HG03378 (cell line): ENCODE results near the gene NUBPL.
"Not testable (repeated sequence)": the region's sequence is repeated elsewhere in the genome, so short reads cannot be mapped to it uniquely, and the experiment has no call there.

Experiments
- ATAC-seq: cut with Tn5 transposase; IDR thresholded peaks from one replicate; pipeline ENCODE4 v1.9.1; 2021; ENCODE audit warnings: mild to moderate bottlenecking, moderate library complexity; ENCODE audit not compliant: unreplicated experiment

The NUBPL gene

DNA sequence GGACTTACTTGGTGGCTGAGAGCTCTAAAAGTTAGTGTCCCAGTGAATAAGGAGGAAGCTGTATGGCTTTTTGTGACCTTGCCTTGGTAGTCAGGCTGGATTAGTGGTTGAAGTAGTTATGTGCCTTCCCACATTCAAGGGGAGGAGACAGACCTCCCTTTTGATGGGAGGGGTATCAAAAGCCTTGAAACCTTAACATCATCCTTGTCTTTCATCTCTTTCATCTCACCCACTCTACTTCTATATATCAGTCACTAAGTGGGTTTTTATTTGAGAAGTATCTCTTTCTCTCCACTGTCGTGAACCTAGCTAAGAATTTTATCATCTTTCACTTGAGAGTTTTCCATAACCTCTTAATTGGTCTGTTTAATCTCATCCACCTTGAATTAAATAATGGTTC is 15.7 kb downstream of the NUBPL start:
- no peak for ATAC-seq

DNA sequence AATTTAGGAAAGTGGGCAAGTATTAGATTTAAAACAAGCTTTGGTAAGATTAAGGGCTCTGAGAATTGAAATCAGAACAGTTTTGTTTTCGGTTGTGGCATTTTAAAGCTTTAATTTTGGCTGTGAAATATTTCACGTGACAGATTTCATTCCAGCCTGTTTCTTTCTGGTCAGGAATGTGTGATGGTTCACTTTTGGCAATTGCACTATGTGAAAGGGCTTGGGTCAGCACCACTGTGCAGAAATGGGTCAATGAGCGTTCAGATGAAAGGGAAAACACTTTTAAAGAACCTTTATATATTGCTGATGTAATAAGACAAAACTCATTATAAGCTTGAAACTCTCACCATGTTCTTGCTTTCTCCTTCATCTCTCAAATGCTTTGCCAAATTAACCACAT is 17.1 kb downstream of the NUBPL start:
- ATAC-seq = no peak

DNA sequence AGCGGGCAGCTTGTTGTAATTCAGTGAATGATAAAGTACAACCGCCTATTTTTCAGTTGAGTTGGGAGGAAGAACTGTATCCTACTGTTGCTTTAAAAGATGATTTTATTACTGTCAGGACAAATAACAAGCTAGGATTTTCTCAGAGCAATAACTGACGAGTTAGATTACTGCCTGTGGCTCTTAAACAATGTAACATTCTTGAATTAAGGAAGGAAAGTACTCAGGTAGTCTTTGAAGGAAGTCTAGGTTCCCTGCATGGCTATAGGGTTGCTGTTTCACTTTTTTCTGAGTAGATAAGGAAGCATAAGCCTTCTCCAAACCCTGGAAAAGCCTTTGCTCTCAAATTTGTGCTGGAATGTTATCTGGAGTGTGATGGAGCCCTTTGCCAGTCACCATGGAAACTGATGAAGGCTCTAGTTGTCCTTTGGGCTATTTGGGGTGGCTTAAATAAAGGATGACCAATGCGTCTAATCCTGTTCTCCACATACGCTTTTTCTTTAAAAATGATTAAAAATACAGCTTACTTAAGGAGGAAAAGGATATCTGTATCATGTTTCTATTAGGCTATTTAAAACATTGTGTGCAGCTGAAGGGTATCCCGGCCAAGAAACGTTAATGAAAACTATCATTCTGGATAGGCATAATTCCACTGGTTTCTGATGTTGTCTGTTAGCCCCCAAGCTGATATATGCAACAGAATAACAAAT is 17.7 kb downstream of the NUBPL start:
- no peak for ATAC-seq

DNA sequence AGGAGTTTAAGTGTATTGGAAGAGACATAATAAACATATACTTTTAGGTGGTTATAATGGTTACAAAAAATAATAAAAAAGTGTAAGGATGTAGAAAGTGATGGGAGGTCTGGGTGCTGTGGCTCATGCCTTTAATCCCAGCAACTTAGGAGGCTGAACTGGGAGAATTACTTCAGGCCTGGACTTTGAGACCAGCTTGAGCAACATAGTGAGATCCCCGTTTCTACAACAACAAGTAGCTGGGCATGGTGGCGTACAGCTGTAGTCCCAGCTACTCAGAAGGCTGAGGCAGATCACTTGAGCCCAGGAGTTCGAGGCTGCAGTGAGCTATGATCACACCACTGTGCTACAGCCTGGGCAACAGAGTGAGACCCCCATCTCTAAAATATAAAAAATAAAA is 19.0 kb downstream of the NUBPL start:
- no peak for ATAC-seq

DNA sequence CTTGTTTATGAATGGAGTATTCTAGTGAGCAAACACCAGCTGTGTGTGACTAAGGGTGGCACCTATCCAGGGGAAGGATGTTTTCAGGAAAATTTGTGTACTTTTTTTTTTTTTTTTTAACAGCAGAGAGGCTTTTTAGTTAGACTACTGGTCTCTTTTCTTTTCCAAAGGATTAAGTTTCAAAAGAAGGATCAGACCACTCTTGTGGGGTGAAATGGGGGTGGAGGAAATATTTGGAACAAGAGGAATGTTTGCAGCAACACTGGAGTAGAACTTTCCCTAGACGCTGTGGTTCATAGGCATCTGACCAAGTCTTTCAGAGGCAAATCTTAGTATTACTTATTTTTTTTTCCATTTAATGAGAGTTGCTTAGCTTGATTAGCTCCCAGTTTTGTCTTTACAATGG is 21.1 kb downstream of the NUBPL start:
- no peak for ATAC-seq

DNA sequence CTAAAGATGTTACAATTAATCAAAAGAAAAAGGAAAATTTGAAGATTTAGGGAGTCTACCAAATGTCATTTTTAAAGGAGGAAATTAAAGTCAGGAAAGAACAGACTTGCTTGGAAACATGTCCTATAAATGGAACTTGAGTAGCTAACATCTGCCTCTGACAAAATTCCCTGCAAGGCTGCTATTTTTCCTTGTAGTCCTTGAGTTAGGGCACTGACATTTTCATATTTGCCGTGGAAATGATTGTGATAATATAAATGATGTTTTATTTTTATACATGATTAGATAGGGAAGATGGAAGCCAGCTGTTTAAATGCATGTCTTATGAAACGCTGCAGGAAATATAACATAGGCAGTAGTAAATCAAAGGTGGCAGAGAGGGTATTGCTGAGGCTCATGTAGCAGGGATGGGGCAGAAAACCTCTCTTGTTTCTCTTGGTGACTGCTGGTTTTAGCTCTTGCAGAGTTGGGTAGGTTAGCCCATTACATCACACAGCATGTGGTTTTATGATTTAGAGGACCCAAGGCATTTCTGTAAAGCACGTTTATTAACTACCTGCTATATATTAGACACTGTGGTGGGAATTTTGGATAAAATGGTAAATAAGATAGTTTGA is 21.7 kb downstream of the NUBPL start:
- no peak for ATAC-seq

DNA sequence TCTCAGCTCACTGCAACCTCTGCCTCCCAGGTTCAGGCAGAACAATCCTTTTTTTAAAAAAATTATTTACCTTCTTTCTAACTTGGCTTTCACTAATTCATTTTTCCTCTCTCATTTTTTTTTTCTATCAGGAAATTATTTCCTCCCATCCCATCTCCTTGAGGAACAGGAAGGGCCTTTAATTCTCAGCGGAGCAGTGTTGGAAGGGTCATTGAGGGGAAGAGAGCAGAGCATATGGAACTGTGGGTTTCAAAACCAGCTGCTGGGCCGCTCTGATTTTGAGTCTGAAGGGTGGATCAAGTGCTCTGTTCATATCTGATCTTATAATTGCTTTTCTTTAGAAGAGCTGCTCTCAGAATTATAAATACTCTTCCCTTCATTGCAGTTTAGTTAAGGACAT is 29.0 kb downstream of the NUBPL start:
- no peak for ATAC-seq

DNA sequence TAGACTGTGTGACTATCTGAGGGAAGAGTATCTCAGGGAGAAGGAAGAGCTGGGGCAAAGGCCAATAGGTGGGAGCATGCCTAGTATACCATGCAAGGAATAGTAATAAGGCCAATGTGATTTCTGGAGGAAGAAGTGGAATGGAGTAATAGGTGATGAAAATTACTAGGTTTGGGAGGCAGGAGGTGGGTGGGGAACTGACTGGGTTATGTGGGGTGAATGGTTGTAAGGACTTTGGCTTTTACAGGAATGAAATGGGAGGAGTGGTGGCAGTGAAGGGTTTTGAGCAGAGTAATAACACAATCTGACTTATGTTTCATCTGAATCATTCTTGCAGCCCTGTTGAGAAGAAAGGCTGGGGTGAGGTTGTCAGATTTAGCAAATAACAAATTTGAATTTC is 30.9 kb downstream of the NUBPL start:
- ATAC-seq = no peak

DNA sequence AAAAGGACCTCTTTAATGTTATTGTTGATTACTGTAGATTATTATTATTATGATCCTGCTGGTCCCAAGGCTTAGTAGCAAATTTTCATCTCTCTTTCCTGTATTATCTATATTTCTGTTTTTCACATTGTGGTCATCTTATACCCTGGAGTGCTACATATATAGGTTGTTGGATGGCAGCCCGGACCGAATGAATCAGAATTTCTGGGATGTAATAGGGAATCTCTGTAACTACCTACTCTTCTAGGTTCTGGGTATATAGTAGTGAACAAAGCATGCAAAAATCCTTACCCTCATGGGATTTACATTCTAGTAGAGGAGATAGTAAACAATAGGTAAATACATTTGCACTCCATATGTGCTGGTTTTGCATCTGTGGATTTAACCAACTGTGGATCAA is 31.4 kb downstream of the NUBPL start:
- ATAC-seq = no peak

DNA sequence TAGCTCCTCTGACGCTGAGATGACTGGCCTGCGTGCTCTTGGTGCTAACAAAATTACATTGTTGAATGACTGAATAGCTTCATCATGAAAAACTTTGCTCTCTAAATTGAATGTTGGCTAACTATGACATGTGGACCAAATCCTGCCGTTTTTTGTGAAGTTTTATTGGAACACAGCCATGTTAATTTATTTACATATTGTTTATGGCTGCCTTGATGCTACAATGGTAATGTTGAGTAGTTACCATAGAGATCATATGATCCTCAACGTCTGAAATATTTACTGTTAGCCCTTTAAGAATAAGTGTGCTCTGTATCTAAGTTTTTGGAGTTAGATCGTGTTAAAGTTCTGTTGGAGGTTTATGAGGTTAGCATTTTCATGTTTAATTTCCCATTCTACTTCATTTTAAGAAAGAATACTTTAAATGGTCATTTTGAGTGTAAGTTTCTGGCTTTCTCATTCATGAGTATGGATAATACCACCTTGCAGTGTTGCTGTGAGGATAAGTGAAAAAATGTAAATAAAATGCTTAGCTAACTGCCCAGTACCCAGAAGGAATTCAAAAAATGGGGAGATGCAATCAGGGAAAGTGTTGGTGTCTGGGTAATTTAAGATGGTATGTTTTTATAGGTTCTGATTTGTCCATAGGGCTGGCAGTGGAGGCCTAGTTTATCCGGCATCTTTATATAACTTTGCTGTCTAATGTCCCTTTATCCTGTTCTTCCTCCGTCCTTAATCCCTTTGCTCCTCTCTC is 35.3 kb downstream of the NUBPL start:
- no peak for ATAC-seq

DNA sequence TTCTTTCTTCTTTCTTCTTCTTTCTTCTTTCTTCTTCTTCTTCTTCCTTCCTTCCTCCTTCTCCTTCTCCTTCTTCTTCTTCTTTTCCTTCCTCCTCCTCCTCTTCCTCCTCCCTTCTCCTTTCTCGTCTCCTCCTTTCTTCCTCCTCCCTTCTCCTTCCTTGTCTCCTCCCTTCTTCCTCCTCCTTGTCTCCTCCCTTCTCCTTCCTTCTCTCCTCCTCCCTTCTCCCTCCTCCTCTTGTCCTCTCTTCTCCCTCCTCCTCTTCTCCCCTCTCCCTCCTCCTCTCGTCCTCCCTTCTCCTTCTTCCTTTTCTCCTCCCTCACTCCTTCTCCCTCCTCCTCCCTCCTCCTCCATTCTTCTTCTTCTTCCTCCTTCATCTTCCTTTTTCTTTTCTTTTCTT is 44.5 kb downstream of the NUBPL start:
- ATAC-seq = no peak

DNA sequence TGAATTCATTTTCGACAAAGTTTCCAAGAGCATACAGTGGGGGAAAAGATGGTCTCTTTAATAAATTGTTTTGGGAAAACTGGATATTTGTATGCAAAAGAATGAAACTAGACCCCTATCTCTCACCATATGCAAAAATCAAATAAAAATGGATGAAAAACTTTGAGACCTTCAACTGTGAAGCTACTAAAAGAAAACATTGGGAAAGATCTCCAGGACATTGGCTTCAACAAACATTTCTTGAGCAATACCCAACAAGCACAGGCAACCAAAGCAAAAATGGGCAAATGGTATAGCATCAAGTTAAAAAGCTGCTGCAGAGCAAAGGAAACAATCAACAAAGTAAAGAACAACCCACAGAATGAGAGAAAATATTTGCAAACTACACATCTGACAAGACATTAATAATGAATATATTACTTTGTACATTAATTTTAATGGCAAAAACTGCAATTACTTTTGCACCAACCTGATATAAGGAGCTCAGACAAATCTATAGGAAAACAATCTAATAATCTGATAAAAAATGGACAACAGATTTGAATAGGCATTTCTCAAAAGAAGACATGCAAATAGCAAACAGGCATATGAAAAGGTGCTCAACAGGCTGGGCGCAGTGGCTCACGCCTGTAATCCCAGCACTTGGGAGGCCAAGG is 50.7 kb downstream of the NUBPL start:
- ATAC-seq = no peak

DNA sequence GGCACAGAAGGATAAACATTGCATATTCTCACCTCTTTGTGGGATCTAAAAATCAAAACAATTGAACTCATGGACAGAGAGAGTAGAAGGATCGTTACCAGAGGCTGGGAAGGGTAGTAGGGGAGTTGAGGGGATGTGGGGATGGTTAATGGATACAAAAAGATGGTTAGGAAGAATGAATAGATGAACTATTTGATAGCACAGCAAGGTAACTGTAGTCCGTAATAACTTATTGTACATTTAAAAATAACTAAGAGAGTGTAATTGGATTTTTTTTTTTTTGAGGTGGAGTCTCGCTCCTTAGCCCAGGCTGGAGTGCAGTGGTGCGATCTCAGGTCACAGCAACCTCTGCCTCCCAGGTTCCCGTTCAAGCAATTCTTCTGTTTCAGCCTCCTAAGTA is 52.0 kb downstream of the NUBPL start:
- ATAC-seq = no peak

DNA sequence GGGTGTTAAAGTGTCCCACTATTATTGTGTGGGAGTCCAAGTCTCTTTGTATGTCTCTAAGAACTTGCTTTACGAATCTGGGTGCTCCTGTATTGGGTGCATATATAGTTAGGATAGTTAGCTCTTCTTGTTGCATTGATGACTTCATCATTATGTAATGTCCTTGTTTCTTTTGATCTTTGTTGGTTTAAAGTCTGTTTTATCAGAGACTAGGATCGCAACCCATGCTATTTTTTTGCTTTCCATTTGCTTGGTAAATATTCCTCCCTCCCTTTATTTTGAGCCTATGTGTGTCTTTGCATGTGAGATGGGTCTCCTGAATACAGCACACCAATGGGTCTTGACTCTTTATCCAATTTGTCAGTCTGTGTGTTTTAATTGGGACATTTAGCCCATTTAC is 57.7 kb downstream of the NUBPL start:
- ATAC-seq = not testable (repeated sequence)

DNA sequence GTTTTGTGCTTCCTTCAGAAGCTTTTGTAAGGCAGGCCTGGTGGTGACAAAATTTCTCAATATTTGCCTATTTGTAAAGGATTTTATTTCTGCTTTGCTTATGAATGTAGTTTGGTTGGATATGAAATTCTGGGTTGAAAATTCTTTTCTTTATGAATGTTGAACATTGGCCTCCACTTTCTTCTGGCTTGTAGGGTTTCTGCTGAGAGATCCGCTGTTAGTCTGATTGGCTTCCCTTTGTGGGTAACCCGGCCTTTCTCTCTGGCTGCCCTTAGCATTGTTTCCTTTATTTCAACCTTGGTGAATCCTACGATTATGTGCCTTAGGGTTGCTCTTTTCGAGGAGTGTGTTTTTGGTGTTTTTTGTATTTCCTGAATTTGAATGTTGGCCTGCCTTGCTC is 58.2 kb downstream of the NUBPL start:
- no peak for ATAC-seq

DNA sequence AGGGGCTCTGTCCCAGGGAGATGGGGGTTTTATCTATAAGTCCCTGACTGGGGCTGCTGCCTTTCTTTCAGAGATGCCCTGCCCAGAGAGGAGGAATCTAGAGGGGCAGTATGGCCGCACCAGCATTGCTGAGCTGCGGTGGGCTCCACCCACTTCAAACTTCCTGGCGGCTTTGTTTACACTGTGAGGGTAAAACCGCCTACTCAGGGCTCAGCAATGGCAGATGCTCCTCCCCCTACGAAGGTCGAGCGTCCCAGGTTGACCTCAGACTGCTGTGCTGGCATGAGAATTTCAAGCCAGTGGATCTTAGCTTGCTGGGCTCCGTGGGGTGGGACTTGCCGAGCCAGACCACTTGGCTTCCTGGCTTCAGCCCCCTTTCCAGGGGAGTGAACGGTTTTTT is 59.7 kb downstream of the NUBPL start:
- not testable (repeated sequence) for ATAC-seq

DNA sequence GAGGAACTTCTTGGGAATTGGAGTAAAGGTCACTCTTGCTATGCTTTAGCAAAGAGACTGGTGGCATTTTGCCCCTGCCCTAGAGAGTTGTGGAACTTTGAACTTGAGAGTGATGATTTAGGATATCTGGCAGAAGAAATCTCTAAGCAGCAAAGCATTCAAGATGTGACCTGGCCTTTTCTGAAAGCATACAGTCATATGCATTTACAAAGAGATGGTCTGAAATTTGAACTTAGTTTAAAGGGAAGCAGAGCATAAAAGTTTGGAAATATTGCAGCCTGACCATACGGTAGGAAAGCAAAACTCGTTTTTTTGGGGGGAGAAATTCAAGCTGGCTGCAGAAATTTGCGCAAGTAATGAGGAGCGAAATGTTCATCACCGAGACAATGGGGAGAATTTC is 60.9 kb downstream of the NUBPL start:
- ATAC-seq = no peak

DNA sequence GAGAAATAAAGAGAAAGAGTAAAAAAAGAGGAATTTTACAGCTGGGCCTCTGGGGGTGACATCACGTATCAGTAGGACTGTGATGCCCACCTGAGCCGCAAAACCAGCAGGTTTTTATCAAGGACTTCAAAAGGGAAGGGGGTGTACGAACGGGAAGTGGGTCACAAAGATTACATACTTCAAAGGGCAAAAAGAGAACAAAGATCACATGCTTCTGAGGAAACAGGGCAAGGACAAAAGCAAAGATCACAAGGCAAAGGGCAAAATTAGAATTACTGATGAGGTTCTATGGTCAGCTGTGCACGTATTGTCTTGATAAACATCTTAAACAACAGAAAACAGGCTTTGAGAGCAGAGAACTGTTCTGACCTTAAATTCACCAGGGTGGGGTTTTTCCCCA is 91.7 kb downstream of the NUBPL start:
- ATAC-seq = not testable (repeated sequence)

DNA sequence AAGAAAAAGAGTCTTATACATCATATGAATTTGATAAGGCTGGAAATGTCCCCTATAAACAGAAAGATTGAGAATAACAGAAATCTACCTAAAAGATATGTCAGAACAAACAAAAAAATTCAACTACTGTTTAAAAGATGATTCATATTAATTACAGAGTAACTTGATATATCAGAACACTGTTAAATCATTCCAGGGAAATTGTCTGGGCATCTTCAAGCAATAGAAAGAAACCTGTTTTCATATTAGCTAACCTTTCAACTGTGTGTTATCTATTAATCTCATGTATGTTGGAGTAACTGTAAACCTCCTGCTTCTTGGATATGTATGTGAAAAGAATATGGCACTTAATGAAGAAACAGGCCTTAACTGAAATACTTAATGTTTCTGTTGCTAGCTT is 96.7 kb downstream of the NUBPL start:
- ATAC-seq = no peak

DNA sequence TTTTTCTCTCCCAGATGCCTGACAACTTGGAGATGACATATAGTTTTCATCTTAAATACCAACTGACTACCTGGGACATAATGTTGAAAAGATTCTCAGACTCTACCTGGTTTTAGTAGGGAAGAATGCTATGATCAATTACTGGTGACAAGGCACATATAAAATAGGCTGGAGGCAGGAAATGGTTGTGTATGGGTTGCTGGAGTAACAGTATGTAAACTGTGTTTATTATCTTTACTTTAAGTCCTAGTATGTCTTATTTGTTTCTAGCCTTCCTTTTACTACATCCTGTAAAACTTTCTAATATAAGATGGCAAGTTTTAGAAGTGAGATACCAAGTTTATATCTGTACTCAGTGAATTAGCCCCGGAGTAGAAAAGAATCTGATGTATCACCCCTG is 98.1 kb downstream of the NUBPL start:
- no peak for ATAC-seq

DNA sequence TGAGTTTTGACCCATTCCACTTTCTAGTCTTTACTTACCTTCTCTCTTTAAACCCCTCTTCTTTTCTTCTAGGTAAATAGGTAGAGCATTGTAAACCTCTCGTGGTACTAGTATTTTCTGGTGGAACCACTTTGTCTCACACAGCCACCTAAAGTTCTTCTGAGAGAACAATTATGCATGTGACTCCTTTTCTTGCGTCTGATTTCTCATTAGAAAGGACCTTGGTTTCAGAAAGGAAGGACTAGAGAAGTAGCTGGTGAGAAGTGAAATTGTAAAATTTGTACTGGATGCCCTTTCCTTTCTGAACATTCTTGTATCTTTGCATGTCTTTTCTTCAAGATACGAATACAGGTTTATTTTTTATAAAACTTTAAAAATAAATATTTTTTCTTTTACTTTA is 99.0 kb downstream of the NUBPL start:
- ATAC-seq = no peak

DNA sequence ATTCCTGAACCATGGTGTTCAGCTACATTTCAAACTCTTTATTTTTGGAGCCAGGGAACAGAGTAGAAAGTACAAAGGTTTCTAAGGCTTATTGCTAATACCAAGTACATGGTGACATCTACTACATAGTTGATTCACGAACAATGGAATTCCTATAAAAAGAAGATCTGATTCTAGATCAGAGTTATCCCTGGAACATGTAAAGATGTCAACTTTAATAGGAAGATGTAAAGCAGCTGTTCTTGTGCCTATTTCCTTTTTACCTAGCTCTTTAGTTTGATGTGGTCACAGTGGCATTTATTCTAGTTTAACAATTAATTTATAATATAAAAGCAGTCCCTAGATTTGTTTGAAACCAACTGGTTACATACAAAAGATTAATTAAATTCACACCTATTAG is 99.5 kb downstream of the NUBPL start:
- no peak for ATAC-seq
